Testis (tissue), 3 donors: ENCODE measurements around the gene PCDHA1. TPM values are rescaled to one million over a fixed set of nuclear protein-coding genes. Genes with fewer than 3 reads are reported as not detected.
"Not testable (repeated sequence)": the region's sequence is repeated elsewhere in the genome, so short reads cannot be mapped to it uniquely, and the experiment has no call there.

Source experiments
- DNase-seq: peaks from one replicate; pipeline ENCODE4 v3.0.0-alpha.2; 2019
- H3K27ac ChIP-seq, 2 donors: fragments of 200-600 bp; sonication (generic); one replicate each; pipeline ENCODE4 v1.5.1; 2019
- H3K27me3 ChIP-seq: fragments of 200-600 bp; sonication (generic); one replicate; pipeline ENCODE4 v1.5.1; 2019
- H3K36me3 ChIP-seq: fragments of 200-600 bp; sonication (generic); one replicate; pipeline ENCODE4 v1.5.1; 2017; ENCODE audit warnings: low read depth; ENCODE audit errors: missing control alignments
- H3K4me1 ChIP-seq: fragments of 200-600 bp; sonication (generic); one replicate; pipeline ENCODE4 v1.5.1; 2019
- H3K4me3 ChIP-seq, 2 donors: fragments of 200-600 bp; sonication (generic); one replicate each; pipeline ENCODE4 v1.5.1; 2017 to 2019
- H3K9me3 ChIP-seq: fragments of 200-600 bp; sonication (generic); one replicate; pipeline ENCODE4 v1.5.1; 2017
- POLR2A ChIP-seq: fragments of 450-650 bp; IDR thresholded peaks from one replicate; pipeline ENCODE4 v1.6.1; 2017; ENCODE audit warnings: antibody characterized with exemption, mild to moderate bottlenecking, moderate library complexity
- WGBS, 2 donors: methylation state at CpG; one replicate each; pipeline ENCODE4 v1.1.5; 2018; 5-methylcytosine and 5-hydroxymethylcytosine counted together
- intact Hi-C: fragments of 100-400 bp; cut with DNase I; formaldehyde crosslinking; loops from one replicate; pipeline ENCODE4 v1.15.1; 2023; ENCODE audit warnings: low total_unique reads
- polyA plus RNA-seq: library from polyadenylated mRNA; stranded (reverse); fragments of 350-450 nt; fragmentation: Illumina TruSeq; extraction: RNeasy Lipid Tissue Mini Kit (QIAGEN cat#74804); gene quantifications from one replicate; pipeline ENCODE4 v1.2.3, GENCODE V29; 2014; ENCODE audit warnings: low read depth, low replicate concordance; ENCODE audit not compliant: insufficient read depth
- total RNA-seq, 2 donors: library from RNA; depleted of rRNA; stranded (reverse); fragments of >200 nt; gene quantifications; one replicate each; pipeline ENCODE4 v1.2.3, GENCODE V29; 2016
- TF ChIP-seq, protein P1 (sequence below), 3 experiments: fragments of 450-650 bp in 2 of 3; fragments of 200-600 bp in 1 of 3; sonication (generic) in 1 of 3; IDR thresholded peaks; one replicate each; pipeline ENCODE4 v1.5.1; 2016 to 2019; ENCODE audit warnings: antibody characterized with exemption in 3 of 3, mild to moderate bottlenecking in 2 of 3, moderate library complexity in 1 of 3

PCDHA1 gene
- total and polyA plus RNA-seq, 3 donors from 2014 or later: 1.7 to 2.6 (median 1.8) TPM

DNA sequence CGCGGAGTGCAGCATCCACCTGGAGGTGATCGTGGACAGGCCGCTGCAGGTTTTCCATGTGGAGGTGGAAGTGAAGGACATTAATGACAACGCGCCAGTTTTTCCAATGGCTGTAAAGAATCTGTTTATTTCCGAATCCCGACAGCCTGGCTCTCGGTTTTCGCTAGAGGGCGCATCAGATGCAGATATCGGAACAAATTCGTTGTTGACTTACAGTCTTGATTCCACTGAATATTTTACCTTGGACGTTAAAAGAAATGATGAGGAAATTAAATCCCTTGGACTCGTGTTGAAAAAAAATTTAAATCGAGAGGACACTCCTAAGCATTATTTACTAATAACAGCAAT lies 15.5 kb downstream of the PCDHA1 start:
- Histone ChIP-seq H3K4me1 (no peaks in the 10 kb centered on the region), H3K36me3 (no peaks in the 10 kb centered on the region), H3K27ac (no peak overlapping the region), H3K4me3 (peak overlapping the region; percentile 18 to 47), H3K27me3 (no peaks in the 10 kb centered on the region), H3K9me3 (no peaks in the 10 kb centered on the region)
- intact Hi-C loops: no loop called here
- 8 to 18% methylated on average over 16 of the region's 16 CpGs for WGBS, 2 donors
- peak; percentile 48 for DNase-seq
- TF ChIP-seq POLR2A: no peak
- TF ChIP-seq, protein P1, sequence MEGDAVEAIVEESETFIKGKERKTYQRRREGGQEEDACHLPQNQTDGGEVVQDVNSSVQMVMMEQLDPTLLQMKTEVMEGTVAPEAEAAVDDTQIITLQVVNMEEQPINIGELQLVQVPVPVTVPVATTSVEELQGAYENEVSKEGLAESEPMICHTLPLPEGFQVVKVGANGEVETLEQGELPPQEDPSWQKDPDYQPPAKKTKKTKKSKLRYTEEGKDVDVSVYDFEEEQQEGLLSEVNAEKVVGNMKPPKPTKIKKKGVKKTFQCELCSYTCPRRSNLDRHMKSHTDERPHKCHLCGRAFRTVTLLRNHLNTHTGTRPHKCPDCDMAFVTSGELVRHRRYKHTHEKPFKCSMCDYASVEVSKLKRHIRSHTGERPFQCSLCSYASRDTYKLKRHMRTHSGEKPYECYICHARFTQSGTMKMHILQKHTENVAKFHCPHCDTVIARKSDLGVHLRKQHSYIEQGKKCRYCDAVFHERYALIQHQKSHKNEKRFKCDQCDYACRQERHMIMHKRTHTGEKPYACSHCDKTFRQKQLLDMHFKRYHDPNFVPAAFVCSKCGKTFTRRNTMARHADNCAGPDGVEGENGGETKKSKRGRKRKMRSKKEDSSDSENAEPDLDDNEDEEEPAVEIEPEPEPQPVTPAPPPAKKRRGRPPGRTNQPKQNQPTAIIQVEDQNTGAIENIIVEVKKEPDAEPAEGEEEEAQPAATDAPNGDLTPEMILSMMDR (IDR thresholded peaks at IDR 0.05): peak in 2 of 3 experiments; percentile 23 to 28

DNA sequence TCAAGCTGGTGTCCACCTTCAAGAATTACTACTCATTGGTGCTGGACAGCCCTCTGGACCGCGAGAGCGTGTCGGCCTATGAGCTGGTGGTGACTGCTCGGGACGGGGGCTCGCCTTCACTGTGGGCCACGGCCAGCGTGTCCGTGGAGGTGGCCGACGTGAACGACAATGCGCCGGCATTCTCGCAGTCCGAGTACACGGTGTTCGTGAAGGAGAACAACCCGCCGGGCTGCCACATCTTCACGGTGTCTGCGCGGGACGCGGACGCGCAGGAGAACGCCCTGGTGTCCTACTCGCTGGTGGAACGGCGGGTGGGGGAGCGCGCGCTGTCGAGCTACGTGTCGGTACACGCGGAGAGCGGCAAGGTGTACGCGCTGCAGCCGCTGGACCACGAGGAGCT lies 16.4 kb downstream of the PCDHA1 start:
- H3K9me3 ChIP-seq, H3K36me3 ChIP-seq, H3K27ac ChIP-seq, DNase-seq, H3K4me3 ChIP-seq, H3K4me1 ChIP-seq, intact Hi-C loops, H3K27me3 ChIP-seq: not testable (repeated sequence)
- 28 to 36% methylated on average over 25 to 45 of the region's 45 CpGs for WGBS, 2 donors

DNA sequence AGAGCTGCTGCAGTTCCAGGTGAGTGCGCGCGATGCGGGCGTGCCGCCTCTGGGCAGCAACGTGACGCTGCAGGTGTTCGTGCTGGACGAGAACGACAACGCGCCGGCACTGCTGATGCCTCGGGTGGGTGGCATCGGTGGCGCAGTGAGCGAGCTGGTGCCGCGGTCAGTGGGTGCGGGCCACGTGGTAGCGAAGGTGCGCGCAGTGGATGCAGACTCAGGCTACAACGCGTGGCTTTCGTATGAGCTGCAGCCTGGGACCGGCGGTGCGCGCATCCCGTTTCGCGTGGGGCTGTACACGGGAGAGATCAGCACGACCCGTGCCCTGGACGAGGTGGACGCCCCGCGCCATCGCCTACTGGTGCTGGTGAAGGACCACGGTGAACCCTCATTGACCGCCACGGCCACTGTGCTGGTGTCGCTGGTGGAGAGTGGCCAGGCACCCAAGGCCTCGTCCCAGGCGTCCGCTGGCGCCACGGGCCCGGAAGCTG lies 16.9 kb downstream of the PCDHA1 start:
- no peaks in the 10 kb centered on the region for H3K9me3 ChIP-seq
- no peaks in the 10 kb centered on the region for H3K36me3 ChIP-seq

DNA sequence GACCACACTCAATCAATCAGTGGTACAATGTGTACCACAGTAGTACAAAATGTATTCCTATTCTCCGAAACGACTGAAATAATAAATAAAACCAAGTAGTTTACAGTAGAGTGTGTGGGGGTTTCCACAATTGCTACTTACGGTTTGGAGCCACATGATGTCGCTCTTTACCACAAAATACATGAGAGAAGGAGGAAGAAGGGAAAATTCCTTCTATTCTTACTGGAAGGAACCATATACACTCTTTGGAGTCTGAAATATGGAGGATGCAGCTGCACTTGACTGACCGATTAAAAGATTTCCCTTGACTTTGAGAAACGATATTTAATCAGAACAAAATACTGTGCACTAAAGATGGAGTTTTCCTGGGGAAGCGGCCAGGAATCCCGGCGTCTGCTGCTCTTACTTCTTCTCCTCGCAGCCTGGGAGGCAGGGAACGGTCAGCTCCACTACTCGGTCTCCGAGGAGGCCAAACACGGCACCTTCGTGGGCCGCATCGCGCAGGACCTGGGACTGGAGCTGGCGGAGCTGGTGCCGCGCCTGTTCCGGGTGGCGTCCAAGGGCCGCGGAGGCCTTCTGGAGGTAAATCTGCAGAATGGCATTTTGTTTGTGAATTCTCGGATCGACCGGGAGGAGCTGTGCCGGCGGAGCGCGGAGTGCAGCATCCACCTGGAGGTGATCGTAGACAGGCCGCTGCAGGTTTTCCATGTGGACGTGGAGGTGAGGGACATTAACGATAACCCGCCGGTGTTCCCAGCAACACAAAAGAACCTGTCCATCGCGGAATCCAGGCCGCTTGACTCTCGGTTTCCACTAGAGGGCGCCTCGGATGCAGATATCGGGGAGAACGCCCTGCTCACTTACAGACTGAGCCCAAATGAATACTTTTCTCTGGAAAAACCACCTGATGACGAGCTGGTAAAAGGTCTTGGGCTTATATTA lies 21.2 kb downstream of the PCDHA1 start, which contains the start of gene PCDHA4:
PCDHA4 (plus strand) TSS at position 235 of the 942 bp plus-strand sequence.
- intact Hi-C loops: no loop called here
- Histone ChIP-seq H3K27me3 (no peaks in the 10 kb centered on the region), H3K36me3 (no peaks in the 10 kb centered on the region), H3K4me3 (peak within 1 kb of the TSS; percentile 47 to 61), H3K27ac (peak within 1 kb of the TSS in 1 of 2 donors; percentile 59), H3K9me3 (no peaks in the 10 kb centered on the region), H3K4me1 (no peaks in the 10 kb centered on the region)
- DNase-seq: peak; percentile 87
- TF ChIP-seq, protein P1 (IDR thresholded peaks at IDR 0.05): peak; percentile 26 to 46 (median 30)
- TF ChIP-seq POLR2A: no peak
- WGBS, 2 donors: 13 to 21% methylated on average over 13 to 43 of the region's 47 CpGs

More for the DNA sequence above, 16.9 kb downstream of the PCDHA1 start:
- TF ChIP-seq POLR2A: no peak
- TF ChIP-seq, protein P1 (IDR thresholded peaks at IDR 0.05): no peak
- WGBS, 2 donors: 26% methylated on average over 52 of the region's 53 CpGs; no CpG with 5 or more reads in 1 of the 2 donors
- Histone ChIP-seq H3K4me1 (no peaks in the 10 kb centered on the region), H3K4me3 (no peak overlapping the region), H3K27me3 (no peaks in the 10 kb centered on the region), H3K27ac (no peak overlapping the region)
- DNase-seq: no peak
- intact Hi-C loops: no loop called here

DNA sequence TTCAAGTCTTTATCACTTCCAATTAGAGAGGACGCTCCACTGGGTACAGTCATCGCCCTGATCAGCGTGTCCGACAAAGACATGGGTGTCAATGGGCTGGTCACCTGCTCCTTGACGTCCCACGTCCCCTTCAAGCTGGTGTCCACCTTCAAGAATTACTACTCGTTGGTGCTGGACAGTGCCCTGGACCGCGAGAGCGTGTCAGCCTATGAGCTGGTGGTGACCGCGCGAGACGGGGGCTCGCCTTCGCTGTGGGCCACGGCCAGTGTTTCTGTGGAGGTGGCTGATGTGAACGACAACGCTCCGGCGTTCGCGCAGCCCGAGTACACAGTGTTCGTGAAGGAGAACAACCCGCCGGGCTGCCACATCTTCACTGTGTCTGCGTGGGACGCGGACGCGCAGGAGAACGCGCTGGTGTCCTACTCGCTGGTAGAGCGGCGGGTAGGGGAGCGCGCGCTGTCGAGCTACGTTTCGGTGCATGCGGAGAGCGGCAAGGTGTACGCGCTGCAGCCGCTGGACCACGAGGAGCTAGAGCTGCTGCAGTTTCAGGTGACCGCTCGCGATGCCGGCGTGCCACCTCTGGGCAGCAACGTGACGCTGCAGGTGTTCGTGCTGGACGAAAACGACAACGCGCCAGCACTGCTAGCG lies 22.4 kb downstream of the PCDHA1 start:
- H3K36me3 ChIP-seq, H3K9me3 ChIP-seq, H3K4me1 ChIP-seq, DNase-seq, intact Hi-C loops, H3K27me3 ChIP-seq, H3K27ac ChIP-seq, H3K4me3 ChIP-seq: not testable (repeated sequence)
- 44 to 58% methylated on average over 53 to 62 of the region's 62 CpGs for WGBS, 2 donors
